GM21825 (cell line): Measurements from ENCODE around the gene B4GALT5.
"Not testable (repeated sequence)": the region's sequence is repeated elsewhere in the genome, so short reads cannot be mapped to it uniquely, and the experiment has no call there.

Experiments used
- ATAC-seq: cut with Tn5 transposase; IDR thresholded peaks from one replicate; pipeline ENCODE4 v1.9.1; 2021; ENCODE audit warnings: mild to moderate bottlenecking, moderate library complexity; ENCODE audit not compliant: unreplicated experiment

B4GALT5 gene

DNA sequence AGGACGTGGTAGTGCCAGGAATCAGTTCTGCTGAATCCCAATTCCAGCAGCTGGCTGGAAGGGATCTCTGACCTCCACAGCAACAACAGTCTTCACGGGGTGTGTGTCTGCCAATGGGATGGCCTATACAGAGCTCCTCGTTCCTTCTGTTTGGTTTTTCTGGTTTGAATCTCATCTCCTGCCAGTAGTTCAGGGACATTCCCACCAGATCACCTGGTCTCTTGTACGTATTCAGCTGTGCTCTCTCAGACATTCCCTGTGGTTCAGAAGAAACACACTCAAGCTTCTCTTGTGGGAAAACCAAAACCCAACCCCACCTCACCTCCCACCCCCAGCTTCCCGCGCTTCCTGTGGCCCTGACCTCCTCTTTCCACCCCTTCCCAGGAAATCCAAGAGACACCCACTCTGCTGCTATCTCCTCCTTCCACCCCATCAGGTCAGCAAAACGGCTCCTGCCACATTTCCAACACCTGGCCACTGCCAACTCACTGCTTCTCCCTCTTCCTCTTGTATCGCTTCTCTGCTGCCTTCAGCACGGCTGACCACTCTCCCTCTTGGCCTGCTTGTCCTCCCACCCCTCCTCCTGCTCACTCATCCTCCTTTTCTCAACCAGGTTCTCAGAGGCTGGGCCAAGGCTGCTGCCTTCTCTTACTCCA lies 82.5 kb downstream of the B4GALT5 start:
- no peak for ATAC-seq

DNA sequence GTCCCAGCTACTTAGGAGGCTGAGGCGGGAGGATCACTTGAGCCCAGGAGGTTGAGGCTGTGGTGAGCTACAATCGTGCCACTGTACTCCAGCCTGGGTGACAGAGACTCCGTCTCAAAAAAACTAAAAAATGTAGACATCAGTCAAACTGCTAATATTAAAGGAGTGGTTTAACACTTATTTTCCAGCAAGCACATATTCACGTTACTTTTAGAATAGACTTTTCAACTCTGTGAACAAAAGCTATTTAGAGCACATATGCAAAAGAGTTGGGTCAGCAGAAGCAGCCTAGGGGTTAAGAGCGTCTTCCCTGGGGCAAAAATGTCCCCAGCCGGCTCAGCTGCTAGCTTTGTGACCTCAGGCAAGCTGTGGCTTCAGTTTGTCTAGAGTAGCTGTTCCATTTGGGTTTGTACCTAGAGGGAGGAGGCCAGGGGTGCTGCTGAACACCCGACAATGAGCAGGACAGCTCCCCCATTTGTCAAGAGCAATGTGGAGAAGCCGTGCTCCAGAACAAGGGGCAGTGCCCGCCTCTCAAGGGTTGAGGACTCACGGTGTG lies 83.2 kb downstream of the B4GALT5 start:
- ATAC-seq: peak; percentile 73

DNA sequence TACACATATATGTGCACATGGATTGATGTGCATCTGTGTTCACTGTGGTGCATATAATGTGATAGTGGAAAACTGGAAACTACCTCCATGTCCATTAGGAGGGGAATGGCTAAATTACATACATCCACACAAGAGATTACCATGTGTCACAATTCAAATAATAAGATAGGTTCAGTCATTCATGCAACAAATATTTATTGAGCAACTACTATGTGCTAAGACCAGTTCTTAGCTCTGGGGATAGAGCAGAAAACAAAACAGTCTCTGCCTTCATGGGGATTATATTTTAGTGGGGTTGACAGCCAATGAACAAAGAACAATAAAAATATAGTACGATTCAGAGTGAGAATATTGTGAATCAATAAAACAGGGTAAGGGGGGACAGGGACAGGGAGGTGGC lies 84.1 kb downstream of the B4GALT5 start:
- ATAC-seq: no peak

DNA sequence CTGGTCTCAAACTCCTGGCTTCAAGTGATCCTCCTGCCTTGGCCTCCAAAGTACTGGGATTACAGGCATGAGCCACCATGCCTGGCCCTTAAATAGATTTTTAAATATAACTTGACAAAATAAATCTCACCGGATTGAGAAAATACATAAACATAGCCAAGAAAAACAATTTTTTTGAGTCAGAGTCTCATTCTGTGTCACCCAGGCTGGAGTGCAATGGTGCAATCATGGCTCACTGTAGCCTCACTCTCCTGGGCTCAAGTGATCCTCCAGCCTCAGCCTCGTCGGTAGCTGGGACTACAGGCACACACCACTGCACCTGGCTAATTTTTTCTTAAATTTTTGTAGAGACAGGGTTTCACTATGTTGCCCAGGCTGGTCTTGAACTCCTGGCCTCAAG lies 85.4 kb downstream of the B4GALT5 start:
- not testable (repeated sequence) for ATAC-seq

DNA sequence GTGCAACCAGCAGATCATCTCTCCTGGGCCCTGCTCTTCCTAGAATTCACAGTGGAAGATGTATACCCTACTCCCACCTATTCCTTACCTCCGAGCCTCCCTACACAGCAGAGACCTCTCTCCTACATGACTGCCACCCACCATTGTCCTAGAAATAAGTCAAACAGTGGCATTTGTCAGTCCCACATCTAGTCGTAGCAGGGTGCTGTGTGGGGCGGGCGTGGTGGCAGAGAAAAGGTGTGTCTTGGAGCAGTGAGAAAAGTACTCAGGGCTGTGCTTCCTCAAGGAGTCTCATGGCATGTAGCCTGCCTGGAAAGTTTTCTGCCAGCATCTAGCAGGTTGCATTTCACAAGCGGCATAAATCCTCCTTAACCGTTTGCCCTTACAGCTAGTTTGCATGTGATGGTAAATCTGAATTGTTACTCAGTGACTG lies 86.3 kb downstream of the B4GALT5 start:
- ATAC-seq: no peak

DNA sequence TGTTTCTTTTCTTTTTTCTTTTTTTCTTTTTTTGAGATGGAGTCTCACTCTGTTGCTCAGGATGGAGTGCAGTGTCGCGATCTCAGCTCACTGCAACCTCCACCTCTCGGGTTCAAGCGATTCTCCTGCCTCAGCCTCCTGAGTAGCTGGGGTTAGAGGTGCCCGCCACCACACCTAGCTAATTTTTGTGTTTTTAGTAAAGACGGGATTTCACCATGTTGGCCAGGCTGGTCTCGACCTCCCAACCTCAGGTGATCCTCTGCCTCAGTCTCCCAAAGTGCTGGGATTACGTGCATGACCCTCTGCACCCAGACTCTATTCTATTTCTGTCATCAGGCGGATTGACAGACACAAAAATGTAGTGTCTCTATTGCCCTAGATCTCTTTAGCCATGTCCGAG lies 88.7 kb downstream of the B4GALT5 start:
- not testable (repeated sequence) for ATAC-seq

DNA sequence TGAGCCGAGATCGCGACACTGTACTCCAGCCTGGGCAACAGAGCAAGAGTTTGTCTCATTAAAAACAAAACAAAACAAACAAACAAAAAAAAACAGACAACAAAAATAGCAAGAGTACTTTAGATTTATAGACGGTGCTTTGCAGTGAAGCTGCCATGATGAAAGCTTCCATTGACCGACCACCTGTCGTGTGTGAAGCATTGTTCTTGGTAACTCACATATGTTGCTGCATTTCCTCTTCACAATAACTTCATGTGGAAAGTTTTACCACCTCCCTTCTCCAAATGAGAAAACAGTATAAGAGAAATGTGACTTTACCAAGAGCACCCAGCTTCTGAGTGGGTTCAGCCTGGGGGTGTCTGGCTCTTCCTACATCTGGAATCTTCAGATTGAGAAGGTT lies 89.4 kb downstream of the B4GALT5 start:
- ATAC-seq: no peak

DNA sequence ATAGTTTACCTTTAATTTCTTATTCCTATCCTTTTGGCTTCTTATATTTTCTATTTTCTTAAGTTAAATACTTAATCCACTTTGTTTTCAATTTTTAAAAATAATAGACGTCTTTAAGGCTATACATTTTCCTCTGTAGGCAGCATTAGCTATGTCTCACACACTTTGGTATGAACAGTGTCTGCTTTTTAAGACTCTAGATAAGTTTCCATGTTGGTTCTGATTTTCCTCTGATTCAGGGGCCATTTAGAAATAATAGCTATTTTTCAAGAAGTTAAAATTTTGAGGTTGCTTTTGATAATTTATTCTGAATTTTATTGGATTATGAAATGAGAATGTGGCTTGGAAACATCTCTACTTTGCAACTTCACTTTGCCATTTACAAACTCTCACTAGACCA lies 91.4 kb downstream of the B4GALT5 start:
- ATAC-seq: no peak

DNA sequence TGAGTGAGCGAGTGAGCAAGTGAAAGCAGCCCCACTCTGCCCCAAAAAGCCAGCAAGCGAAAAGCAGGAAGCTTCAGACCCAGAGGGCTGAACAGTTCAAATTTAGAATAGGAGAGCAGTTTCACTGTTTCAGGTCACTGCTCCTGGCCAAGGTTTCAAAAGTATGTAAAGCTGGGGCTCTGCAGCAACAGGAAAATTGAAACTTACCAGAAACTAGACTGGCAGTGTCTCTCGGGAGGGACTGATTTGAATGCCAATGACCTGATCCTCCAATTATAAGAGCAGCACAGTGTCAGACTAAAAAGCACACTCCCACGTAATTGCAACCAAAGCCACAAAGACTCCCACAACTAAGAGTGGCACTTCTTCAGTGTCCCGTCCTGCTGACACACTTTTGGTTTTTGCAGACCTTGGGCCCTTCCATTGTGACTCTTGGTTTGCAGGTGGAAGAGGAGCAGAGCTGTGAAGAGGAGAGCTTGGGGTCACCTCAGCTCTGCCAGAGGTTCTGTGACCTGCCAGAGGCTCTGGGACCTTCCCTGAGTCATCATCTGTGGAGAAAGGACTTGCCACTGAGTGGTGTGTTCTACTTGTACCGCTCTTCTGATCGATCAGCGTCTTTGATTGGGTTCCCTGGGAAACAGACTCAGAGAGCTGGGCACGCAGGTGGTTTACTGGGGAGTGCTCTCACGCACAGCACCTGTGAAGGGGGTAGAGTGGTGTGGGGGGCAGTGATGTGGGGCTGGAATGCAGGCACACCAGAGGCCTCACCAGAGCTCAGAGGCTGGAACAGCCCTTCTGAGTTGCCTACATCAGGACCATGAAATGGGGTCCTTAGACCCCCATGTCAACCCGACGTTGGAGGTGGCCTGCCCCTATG lies 93.1 kb downstream of the B4GALT5 start:
- peak; percentile 85 for ATAC-seq

DNA sequence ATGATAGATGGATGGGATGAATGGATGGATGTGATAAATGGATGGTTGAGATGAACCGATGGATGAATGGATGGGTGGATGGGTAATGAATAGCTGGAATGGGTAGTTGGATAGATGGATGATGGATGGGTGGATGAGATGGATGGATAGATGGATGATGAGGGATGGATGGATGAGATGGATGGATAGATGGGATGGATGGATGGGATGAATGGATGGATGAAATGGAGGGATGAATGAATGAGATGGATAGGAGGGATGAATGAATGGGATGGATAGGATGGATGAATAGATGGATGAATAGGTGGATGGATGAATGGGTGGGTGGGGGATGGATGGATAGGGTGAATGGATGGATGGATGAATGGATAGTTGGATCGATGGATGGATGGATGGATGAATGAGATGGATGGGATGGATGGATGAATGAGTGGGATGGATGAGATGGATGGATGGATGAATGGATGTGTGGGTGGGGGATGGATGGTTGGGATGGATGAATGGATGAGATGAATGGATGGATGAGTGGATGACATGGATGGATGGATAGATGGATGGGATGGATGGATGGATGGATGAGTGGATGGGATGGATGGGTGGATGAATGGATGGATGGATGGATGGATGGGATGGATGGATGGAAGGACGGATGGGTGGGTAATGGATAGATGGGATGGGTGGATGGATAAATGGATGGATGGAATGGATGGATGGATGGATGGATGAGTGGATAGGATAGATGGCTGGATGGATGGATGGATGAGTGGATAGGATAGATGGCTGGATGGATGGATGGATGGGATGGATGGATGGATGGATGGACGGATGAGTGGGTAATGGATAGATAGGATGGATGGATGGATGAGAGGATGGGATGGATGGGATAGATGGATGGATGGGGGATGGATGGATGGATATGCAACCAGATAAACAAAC lies 94.3 kb downstream of the B4GALT5 start:
- no peak for ATAC-seq

DNA sequence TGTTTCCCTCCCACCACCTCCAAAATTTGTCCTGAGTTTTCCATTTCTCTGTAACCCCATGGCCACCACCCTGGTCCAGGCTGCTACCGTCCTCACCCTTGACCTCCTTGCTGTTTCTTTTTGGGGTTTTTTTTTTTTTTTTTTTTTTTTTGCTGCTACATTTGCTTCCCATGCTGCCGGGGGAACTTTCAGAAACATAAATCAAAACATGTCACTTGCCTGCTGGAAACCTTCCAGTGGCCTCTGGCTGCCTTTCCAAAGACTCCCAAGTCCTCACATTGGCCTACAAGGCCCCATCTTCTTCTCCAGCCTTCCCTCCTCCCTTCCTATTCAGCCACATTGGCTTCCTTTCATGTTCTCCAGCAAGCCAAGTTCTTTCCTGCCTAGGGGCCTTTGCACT lies 95.4 kb downstream of the B4GALT5 start:
- ATAC-seq: no peak

DNA sequence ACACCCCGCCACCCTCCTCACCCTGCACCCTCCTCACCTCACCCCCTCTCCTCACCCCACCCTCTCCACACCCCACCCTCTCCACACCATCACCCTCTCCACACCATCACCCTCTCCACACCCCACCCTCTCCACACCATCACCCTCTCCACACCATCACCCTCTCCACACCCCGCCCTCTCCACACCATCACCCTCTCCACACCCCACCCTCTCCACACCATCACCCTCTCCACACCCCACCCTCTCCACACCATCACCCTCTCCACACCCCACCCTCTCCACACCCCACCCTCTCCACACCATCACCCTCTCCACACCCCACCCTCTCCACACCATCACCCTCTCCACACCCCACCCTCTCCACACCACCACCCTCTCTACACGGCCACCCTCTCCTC lies 96.3 kb downstream of the B4GALT5 start:
- ATAC-seq: not testable (repeated sequence)

DNA sequence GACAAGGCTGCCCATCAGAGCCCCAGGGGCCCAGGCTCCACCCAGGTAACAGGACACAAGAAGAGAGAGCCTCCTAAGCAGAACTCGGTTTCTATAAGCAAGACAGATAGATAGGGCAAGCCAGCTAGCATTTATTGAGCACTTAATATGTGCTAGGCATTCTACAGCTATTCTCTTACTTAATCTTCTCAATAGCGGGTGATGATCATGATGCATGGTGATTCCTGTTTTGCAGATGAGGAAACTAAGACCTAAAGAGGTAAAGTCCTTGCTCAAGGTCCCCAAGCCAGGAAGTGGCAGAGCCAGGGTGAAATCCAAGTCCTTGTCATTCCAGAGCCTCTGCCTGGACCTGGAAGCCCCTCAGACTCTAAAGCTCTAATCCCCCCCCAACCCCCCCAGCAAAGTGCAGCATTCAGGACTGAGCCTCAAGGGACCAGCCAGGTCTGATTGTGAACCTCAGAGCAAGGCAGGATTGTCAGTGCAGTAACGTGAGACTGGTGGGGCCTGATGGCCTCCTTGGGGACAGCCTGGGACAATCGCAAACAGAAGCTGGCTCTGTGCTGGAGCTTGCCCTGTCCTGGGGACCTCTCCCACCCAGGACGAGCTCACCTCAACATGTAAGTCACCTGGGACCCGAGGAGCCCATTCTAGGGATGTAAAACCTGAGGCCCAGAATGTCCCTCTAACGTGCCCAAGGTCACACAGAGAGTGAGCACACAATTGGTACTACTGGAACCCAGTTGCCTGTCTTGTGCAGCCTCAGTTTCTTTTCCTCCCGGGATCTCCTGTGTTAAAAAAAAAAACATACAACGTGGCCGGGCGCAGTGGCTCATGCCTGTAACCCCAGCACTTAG lies 97.3 kb downstream of the B4GALT5 start:
- no peak for ATAC-seq

DNA sequence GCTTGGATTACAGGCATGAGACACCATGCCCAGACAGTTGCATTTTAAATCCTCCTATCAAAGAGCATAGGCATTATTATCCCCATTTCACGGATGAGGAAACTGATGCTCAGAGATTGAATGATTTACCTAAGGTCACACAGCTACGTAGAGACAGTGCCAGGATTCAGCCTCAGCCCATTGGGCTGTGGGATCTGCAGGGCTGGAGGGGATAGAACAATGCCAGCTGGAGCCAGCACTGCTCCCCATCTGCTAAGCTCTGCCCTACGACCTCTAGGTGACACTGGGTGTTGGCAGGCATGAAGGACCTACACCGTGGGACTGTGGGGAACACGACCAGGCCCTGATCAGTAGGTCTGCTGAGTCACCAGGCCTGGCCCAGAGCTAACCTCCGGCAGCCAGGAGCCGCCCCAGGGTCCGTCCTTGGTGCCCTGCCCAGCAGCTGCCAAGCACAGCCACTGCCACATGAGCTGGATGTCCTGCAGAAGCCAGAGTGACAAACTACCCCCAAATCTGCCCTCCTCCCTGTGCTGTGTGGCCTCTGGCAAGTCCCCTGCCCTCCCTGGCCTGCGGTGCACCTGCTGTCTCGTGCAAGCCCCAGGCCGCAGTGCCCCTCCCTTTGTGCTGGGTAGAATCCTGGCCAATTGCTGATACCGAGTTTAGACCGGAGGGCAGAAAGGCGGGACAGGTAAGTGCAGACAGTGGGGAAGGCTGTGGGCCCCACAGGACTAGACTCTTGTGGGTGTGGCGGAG lies 98.1 kb downstream of the B4GALT5 start:
- no peak for ATAC-seq

DNA sequence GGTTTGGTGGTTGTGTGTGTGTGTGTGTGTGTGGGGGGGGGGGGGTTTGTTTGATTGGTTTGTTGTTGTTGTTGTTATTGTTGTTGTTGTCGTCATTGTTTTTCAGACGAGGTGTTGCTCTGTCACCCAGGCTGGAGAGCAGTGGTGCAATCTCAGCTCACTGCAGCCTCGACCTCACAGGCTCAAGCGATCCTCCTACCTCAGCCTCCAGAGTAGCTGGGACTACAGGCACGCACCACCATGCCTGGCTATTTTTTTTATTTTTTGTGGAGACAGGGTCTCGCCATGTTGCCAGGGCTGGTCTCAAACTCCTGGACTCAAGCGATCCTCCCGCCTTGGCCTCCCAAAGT lies 98.7 kb downstream of the B4GALT5 start:
- ATAC-seq: not testable (repeated sequence)

DNA sequence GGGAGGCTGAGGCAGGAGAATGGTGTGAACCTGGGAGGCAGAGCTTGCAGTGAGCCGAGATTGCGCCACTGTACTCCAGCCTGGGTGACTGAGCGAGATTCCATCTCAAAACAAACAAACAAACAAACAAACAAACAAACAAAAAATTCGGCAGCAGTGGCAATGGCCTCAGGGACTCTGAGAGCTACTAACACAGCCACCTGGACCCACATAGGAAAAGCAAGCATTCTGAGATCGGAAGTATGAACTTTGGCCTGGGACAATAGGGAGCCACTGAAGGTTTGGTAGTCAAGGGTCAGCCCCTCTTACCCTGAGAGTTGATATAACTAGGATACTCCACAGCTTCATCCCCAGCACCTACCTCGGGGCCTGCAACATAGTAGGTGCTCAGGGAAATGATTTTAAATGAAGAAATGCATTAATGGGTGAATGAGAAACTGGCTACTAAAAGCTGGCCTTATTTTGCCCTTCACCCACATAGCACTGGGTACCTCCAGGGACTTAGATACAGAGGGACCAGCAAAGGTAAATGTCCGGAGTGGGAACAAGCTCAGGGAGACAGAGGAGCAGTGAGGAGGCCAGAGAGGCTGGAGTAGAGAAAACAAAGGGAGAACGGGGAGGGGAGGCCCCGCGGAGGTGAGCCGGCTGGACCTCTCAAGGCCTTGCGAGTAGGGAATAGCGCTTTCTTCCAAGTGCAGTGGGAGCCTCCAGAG lies 99.2 kb downstream of the B4GALT5 start:
- ATAC-seq: no peak

DNA sequence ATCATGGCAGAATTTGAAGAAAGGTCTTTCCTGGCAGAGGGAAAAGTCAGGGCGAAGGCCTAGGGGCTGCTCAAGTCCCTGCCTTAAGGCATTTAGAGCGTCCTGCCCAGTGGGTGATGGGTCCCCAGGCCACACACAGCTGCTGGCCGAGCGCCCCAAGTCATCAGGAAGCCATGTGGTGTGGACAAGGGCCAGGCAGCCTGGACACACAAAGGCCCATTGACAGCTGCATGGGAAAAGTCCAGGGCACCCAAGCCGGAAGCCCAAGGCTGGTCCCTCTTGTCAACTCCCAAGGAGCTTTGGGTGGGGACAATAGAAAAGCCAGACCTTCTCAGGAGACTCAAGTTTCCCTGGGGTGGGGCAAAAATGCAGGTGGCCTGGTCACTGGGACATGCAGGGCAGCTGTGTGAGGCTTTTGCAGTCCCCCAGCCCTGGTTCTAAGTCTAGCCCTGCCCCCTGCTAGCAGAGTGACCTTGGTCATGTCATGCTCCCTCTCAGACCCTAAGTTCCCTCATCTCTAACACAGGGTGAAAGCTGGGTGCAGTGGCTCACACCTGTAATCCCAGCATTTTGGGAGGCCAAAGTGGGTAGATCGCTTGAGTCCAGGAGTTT lies 101.4 kb downstream of the B4GALT5 start:
- ATAC-seq: no peak

DNA sequence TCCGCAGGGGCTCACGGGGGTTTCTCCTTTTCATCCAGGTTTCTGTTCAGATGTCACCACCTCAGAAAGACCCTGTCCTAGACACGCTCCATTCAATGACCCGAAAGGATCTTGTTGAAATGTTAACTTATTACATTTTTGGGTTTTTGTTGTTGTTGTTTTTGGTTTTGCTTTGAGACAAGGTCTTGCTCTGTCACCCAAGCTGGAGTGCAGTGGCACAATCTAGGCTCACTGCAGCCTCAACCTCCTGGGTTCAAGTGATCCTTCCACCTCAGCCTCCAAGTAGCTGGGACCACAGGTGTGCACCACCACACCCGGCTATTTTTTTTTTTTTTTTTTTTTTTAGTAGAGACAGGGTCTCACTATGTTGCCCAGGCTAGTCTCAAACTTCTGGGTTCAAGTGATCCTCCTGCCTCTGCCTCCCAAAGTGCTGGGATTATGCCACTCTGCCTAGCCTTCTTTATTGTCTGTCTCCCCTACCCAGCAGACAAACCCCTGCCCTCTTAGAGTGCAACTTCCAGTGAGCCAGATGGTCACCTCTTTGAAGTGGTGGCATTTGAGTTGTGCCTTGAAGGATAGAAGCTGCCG lies 102.0 kb downstream of the B4GALT5 start:
- ATAC-seq: not testable (repeated sequence)
